Measurements from ENCODE around the gene GLCCI1. TPM values are rescaled to one million over a fixed set of nuclear protein-coding genes. Genes with fewer than 3 reads are reported as not detected.

GLCCI1 gene
- total and polyA plus RNA-seq, 2 of the 8 experiments (the other 6 are each of a cell fraction or from before 2014, with no cell fraction given), result 12.4 to 27.7 TPM

DNA sequence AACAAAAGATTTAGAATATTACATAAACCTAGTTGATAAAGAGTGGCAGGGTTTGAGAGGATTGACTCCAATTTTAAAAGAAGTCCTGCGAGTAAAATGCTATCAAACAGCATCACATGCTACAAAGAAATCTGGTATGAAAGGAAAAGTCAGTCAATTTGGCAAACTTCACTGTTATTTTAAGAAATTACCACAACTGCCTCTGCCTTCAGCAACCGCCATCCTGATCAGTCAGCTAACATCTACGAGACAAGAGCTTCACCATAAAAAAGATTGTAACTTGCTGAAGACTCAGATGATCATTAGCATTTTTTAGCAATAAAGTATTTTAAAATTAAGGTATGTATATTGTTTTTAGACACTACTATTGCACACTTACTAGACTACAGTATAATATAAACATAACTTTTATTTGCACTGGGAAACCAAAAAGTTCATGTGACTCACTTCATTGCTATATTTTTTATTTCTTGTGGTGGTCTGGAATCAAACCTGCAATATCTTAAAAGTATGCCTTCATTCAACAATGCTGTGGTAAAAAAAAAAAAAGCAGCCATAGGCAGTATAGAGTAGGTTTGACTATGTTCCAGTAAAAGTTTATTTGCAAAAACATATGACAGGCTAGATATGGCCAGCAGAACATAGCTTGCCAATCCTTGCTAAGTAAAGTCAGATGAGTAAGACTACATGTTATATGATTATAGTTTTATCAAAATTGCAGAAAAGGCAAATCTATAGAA is 74.4 kb downstream of the GLCCI1 start:
- Histone ChIP-seq H3K4me1 (replicated peaks in 1 of 4; ENCODE audit: control insufficient read depth in 3 of 4, insufficient read depth in 4 of 4, low read length in 3 of 4) (no peaks in the 10 kb centered on the region), H3K36me3 (ENCODE audit: control insufficient read depth in 2 of 4, insufficient read depth in 4 of 4, low read length in 3 of 4) (no peaks in the 10 kb centered on the region), H3K9ac (replicated peaks in 1 of 4; ENCODE audit: extremely low read depth in 1 of 4, low read depth in 3 of 4, low read length in 3 of 4) (no peak overlapping the region), H2AFZ (ENCODE audit: low read length) (no peak overlapping the region), H3K4me2 (ENCODE audit: insufficient read depth in 1 of 2, low read depth in 2 of 2, low read length in 2 of 2) (no peak overlapping the region), H3K79me2 (ENCODE audit: control insufficient read depth in 1 of 2, insufficient read depth in 2 of 2, low read length in 2 of 2) (no peaks in the 10 kb centered on the region), H3K23ac (ENCODE audit: insufficient read length) (no peak overlapping the region), H2BK12ac (ENCODE audit: low read depth, low read length) (no peak overlapping the region), H4K20me1 (replicated peaks in 1 of 2; ENCODE audit: control insufficient read depth in 1 of 2, insufficient read depth in 2 of 2, low read length in 2 of 2) (no peaks in the 10 kb centered on the region), H3K79me1 (ENCODE audit: low read depth, low read length) (no peaks in the 10 kb centered on the region), H3K56ac (replicated peaks; ENCODE audit: insufficient read length, low read depth, low read length) (no peak overlapping the region), H2AK5ac (ENCODE audit: low read depth, low read length) (no peak overlapping the region), H2BK5ac (ENCODE audit: low read depth, low read length) (no peak overlapping the region), H3K27ac (ENCODE audit: low read depth, low read length) (no peak overlapping the region), H4K5ac (ENCODE audit: insufficient read length, low read depth, low read length) (no peak overlapping the region), H4K8ac (ENCODE audit: extremely low read depth, insufficient read depth, low read length) (no peak overlapping the region), H3K23me2 (ENCODE audit: low read depth, low read length) (no peaks in the 10 kb centered on the region; the same call in 1 of the 2 replicates), H3K27me3 (replicated peaks in 1 of 4; ENCODE audit: control insufficient read depth in 3 of 4, extremely low read depth in 1 of 4, insufficient read depth in 3 of 4, low read length in 3 of 4) (no peaks in the 10 kb centered on the region), H2BK20ac (ENCODE audit: low read length) (no peak overlapping the region), H2BK120ac (replicated peaks; ENCODE audit: low read depth, low read length) (no peak overlapping the region), H3K9me3 (ENCODE audit: insufficient read depth in 2 of 2, low read depth in 1 of 2, low read length in 1 of 2) (no peaks in the 10 kb centered on the region), H3K18ac (ENCODE audit: extremely low read depth, low read length) (no peak overlapping the region), H2BK15ac (ENCODE audit: low read length) (no peak overlapping the region), H3K4me3 (ENCODE audit: extremely low read depth in 1 of 4, insufficient read depth in 2 of 4, low read depth in 3 of 4, low read length in 4 of 4) (no peak overlapping the region), H3K14ac (ENCODE audit: insufficient read length) (no peak overlapping the region), H4K91ac (replicated peaks; ENCODE audit: insufficient read length, low read length) (no peak overlapping the region), H3K4ac (replicated peaks; ENCODE audit: insufficient read length, low read depth, low read length) (no peak overlapping the region)
- CTCF ChIA-PET (ENCODE audit: partially characterized antibody), result no interaction called here
- WGBS, 2 experiments (ENCODE audit: extremely low coverage in 1 of 2, insufficient coverage in 1 of 2, insufficient read length in 1 of 2, insufficient replicate concordance in 2 of 2, low coverage in 1 of 2, low lambda C conversion rate in 2 of 2, missing lambda C conversion rate in 1 of 2), result 94% methylated on average over 3 of the region's 3 CpGs; no CpG with 5 or more reads in 1 of the 2 experiments
- no peak for TF ChIP-seq KDM1A (IDR thresholded peaks at IDR 0.05; ENCODE audit: borderline replicate concordance, low read length)
- FAIRE-seq (no peak), DNase-seq (ENCODE audit: low read depth in 1 of 2, low spot score in 2 of 2) (no peak)
- POLR2A ChIA-PET (ENCODE audit: partially characterized antibody), result interaction anchor here (0.7 kb wide), 1 partner anchor 286 kb away, joined by 4 read pairs; no protein-coding TSS in a partner anchor
